HG03432 (cell line): ENCODE data around the gene CYB5R3.
"Not testable (repeated sequence)": the region's sequence is repeated elsewhere in the genome, so short reads cannot be mapped to it uniquely, and the experiment has no call there.

ENCODE experiments used
- ATAC-seq: cut with Tn5 transposase; IDR thresholded peaks from one replicate; pipeline ENCODE4 v1.9.1; 2021; ENCODE audit warnings: mild to moderate bottlenecking, moderate library complexity; ENCODE audit not compliant: unreplicated experiment

The CYB5R3 gene

DNA sequence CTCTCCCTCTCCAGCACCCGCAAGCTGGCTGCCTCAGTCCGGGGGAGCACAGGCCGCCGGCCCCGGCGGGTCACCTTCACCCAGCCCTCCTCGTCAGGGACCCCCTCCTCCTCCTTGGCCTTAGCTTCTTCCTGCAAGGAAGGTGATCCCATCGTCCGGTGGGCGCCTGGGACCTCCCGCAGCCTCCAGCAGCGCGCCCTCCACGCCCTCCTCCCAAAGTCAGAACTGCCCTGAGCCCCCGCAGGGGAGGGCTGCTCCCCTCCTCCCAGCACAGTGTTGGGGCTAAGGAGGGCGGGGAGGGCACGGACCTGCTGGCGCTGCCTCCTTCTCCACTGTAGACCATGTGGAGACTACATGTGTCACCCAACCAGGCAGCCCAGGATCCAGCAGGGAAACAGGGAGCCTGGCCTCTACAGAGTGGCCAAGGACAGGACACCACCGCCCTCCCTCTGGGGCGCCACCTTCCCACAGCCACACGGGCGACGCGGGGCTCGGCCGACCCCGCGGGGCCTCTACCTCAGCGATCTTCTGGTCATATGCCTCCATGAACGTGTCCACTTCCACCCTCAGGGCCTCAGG, 73.1 kb downstream of the CYB5R3 start:
- ATAC-seq, result not testable (repeated sequence)

GRCh38 chr22:42574468-42574867, 74.7 kb downstream of the CYB5R3 start:
- ATAC-seq, result not testable (repeated sequence)

GRCh38 chr22:42574046-42574445, 75.1 kb downstream of the CYB5R3 start:
- not testable (repeated sequence) for ATAC-seq

DNA sequence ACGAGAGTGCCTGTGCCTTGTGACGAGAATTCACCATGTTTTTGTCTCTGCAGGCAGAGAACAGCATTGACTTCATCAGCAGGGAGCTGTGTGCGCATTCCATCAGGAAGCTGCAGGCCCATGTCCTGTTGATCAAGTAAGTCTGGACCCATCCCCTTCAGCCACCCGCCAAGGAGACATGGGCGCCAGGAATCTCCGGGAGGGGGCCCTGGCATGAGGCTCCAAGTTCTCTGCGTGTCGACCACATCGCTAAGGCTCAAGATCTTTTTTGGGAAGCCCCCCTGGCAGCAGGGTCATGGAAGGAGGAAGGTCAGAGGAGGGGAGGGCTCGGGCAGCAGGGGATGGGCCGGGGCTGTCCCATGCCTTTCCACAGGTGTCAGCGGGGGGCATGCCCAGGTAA, 78.1 kb downstream of the CYB5R3 start:
- ATAC-seq, result not testable (repeated sequence)

GRCh38 chr22:42570580-42570979, 78.6 kb downstream of the CYB5R3 start:
- not testable (repeated sequence) for ATAC-seq

GRCh38 chr22:42567950-42568349, 81.2 kb downstream of the CYB5R3 start:
- ATAC-seq, result not testable (repeated sequence)
